ENCODE data around the gene SIT1. TPM values are rescaled to one million over a fixed set of nuclear protein-coding genes. Genes with fewer than 3 reads are reported as not detected.

Gene SIT1
- total and polyA plus RNA-seq, 2 experiments from 2014 or later, result 13.2 to 14.7 TPM

DNA sequence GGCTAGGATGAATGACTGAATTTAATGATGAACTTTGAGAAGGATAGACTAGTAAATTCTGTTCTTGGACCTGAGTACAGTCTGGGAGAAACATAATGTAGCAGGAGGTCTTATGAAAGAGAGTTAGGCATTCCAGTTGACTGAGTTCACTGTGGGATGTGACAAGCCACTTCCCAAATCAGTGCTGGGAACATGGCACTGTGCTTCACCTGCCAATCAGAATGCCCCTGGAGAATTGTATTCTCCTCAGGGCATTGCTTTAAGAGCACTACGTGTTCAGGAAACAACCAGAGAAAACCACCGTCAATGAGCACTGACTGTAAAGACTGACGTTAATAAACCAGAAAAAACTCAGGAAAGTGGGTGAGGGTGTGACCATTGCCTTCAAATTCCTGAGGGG is 8.6 kb upstream of the SIT1 start (continued):
- TF ChIP-seq, protein P1, sequence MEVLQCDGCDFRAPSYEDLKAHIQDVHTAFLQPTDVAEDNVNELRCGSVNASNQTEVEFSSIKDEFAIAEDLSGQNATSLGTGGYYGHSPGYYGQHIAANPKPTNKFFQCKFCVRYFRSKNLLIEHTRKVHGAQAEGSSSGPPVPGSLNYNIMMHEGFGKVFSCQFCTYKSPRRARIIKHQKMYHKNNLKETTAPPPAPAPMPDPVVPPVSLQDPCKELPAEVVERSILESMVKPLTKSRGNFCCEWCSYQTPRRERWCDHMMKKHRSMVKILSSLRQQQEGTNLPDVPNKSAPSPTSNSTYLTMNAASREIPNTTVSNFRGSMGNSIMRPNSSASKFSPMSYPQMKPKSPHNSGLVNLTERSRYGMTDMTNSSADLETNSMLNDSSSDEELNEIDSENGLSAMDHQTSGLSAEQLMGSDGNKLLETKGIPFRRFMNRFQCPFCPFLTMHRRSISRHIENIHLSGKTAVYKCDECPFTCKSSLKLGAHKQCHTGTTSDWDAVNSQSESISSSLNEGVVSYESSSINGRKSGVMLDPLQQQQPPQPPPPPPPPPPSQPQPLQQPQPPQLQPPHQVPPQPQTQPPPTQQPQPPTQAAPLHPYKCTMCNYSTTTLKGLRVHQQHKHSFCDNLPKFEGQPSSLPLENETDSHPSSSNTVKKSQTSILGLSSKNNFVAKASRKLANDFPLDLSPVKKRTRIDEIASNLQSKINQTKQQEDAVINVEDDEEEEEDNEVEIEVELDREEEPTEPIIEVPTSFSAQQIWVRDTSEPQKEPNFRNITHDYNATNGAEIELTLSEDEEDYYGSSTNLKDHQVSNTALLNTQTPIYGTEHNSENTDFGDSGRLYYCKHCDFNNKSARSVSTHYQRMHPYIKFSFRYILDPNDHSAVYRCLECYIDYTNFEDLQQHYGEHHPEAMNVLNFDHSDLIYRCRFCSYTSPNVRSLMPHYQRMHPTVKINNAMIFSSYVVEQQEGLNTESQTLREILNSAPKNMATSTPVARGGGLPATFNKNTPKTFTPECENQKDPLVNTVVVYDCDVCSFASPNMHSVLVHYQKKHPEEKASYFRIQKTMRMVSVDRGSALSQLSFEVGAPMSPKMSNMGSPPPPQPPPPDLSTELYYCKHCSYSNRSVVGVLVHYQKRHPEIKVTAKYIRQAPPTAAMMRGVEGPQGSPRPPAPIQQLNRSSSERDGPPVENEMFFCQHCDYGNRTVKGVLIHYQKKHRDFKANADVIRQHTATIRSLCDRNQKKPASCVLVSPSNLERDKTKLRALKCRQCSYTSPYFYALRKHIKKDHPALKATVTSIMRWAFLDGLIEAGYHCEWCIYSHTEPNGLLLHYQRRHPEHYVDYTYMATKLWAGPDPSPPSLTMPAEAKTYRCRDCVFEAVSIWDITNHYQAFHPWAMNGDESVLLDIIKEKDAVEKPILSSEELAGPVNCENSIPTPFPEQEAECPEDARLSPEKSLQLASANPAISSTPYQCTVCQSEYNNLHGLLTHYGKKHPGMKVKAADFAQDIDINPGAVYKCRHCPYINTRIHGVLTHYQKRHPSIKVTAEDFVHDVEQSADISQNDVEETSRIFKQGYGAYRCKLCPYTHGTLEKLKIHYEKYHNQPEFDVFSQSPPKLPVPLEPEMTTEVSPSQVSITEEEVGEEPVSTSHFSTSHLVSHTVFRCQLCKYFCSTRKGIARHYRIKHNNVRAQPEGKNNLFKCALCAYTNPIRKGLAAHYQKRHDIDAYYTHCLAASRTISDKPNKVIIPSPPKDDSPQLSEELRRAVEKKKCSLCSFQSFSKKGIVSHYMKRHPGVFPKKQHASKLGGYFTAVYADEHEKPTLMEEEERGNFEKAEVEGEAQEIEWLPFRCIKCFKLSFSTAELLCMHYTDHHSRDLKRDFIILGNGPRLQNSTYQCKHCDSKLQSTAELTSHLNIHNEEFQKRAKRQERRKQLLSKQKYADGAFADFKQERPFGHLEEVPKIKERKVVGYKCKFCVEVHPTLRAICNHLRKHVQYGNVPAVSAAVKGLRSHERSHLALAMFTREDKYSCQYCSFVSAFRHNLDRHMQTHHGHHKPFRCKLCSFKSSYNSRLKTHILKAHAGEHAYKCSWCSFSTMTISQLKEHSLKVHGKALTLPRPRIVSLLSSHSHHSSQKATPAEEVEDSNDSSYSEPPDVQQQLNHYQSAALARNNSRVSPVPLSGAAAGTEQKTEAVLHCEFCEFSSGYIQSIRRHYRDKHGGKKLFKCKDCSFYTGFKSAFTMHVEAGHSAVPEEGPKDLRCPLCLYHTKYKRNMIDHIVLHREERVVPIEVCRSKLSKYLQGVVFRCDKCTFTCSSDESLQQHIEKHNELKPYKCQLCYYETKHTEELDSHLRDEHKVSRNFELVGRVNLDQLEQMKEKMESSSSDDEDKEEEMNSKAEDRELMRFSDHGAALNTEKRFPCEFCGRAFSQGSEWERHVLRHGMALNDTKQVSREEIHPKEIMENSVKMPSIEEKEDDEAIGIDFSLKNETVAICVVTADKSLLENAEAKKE (CRISPR knock-in tag; IDR thresholded peaks at IDR 0.05), result no peak
- no peak for TF ChIP-seq STAT1 (IDR thresholded peaks at IDR 0.05; ENCODE audit: unreplicated experiment)
- no peak for TF ChIP-seq JUNB (IDR thresholded peaks at IDR 0.05; ENCODE audit: unreplicated experiment)
- TF ChIP-seq POLR2AphosphoS5 (IDR thresholded peaks at IDR 0.05; ENCODE audit: low read depth), result no peak
- TF ChIP-seq EZH2phosphoT487 (IDR thresholded peaks at IDR 0.05; ENCODE audit: unreplicated experiment), result no peak
- no peak for TF ChIP-seq NANOG (IDR thresholded peaks at IDR 0.05; ENCODE audit: borderline replicate concordance)

DNA sequence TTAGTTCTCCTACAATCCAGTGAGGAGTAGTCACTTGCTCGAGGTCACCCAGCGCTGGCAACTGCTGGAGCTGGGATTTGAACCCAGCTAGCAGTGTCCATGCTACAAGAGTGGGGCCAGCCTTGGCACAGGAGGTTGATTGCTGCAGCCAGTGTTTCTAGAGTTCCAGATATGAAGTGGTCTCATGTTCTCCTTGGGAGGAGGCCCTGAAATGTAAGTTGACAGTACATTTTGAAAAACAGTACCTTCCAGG is 8.2 kb upstream of the SIT1 start:
- peak; percentile 0; the same call in 1 of the 3 replicates for ATAC-seq
- 0 out of 2 replicates have a peak overlapping the region, but pooled peaks have one; percentile 83 for H2AFZ ChIP-seq
- TF ChIP-seq, protein P2, sequence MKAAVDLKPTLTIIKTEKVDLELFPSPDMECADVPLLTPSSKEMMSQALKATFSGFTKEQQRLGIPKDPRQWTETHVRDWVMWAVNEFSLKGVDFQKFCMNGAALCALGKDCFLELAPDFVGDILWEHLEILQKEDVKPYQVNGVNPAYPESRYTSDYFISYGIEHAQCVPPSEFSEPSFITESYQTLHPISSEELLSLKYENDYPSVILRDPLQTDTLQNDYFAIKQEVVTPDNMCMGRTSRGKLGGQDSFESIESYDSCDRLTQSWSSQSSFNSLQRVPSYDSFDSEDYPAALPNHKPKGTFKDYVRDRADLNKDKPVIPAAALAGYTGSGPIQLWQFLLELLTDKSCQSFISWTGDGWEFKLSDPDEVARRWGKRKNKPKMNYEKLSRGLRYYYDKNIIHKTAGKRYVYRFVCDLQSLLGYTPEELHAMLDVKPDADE (IDR thresholded peaks at IDR 0.05), result no peak
- TF ChIP-seq CREB1 (CRISPR knock-in tag; IDR thresholded peaks at IDR 0.05; ENCODE audit: low read depth), result no peak
- TF ChIP-seq EZH2phosphoT487 (IDR thresholded peaks at IDR 0.05; ENCODE audit: unreplicated experiment), result no peak
- TF ChIP-seq STAT1 (IDR thresholded peaks at IDR 0.05; ENCODE audit: unreplicated experiment), result no peak
- no peak for TF ChIP-seq ZNF114 (CRISPR knock-in tag; IDR thresholded peaks at IDR 0.05)
- TF ChIP-seq, protein P3, sequence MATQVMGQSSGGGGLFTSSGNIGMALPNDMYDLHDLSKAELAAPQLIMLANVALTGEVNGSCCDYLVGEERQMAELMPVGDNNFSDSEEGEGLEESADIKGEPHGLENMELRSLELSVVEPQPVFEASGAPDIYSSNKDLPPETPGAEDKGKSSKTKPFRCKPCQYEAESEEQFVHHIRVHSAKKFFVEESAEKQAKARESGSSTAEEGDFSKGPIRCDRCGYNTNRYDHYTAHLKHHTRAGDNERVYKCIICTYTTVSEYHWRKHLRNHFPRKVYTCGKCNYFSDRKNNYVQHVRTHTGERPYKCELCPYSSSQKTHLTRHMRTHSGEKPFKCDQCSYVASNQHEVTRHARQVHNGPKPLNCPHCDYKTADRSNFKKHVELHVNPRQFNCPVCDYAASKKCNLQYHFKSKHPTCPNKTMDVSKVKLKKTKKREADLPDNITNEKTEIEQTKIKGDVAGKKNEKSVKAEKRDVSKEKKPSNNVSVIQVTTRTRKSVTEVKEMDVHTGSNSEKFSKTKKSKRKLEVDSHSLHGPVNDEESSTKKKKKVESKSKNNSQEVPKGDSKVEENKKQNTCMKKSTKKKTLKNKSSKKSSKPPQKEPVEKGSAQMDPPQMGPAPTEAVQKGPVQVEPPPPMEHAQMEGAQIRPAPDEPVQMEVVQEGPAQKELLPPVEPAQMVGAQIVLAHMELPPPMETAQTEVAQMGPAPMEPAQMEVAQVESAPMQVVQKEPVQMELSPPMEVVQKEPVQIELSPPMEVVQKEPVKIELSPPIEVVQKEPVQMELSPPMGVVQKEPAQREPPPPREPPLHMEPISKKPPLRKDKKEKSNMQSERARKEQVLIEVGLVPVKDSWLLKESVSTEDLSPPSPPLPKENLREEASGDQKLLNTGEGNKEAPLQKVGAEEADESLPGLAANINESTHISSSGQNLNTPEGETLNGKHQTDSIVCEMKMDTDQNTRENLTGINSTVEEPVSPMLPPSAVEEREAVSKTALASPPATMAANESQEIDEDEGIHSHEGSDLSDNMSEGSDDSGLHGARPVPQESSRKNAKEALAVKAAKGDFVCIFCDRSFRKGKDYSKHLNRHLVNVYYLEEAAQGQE (IDR thresholded peaks at IDR 0.05; ENCODE audit: unreplicated experiment), result no peak

More for the DNA sequence above, 8.2 kb upstream of the SIT1 start:
- Histone ChIP-seq H4K20me1 (replicated peaks; ENCODE audit: insufficient read depth) (no peaks in the 10 kb centered on the region; the same call in none of the 2 replicates), H3K27ac (ENCODE audit: low read depth) (peak overlapping the region; percentile 89; the same call in 1 of the 2 replicates), H3K79me2 (replicated peaks; ENCODE audit: insufficient read depth) (0 out of 2 replicates have a peak, but pooled peaks cover 3% of the 10 kb centered on the region), H3K9me2 (ENCODE audit: insufficient read depth) (no peaks in the 10 kb centered on the region), H3K27me3 (ENCODE audit: insufficient read depth) (peaks cover 4% of the 10 kb centered on the region; the same call in 1 of the 2 replicates), H3K4me3 (peak overlapping the region; percentile 97), H3K4me2 (peak overlapping the region; percentile 92), H3F3A (replicated peaks; ENCODE audit: low read depth) (peaks cover 21% of the 10 kb centered on the region; the same call in 1 of the 2 replicates), H3K4me1 (ENCODE audit: insufficient read depth) (peaks cover 12% of the 10 kb centered on the region; the same call in 1 of the 2 replicates), H3K36me3 (ENCODE audit: insufficient read depth) (peaks cover 8% of the 10 kb centered on the region; the same call in 1 of the 2 replicates)
- Mint-ChIP-seq H3K4me3 (peak overlapping the region; percentile 77), H3K9me3 (peaks cover 3% of the 10 kb centered on the region), H3K27me3 (ENCODE audit: insufficient read depth, low read depth, poor library complexity) (peaks cover 31% of the 10 kb centered on the region), H3K36me3 (ENCODE audit: low read depth) (peaks cover 49% of the 10 kb centered on the region), H3K4me1 (peaks cover 43% of the 10 kb centered on the region), H3K27ac (peak overlapping the region; percentile 83; the same call in 1 of the 2 replicates)
- DNase-seq (ENCODE audit: low spot score), result no peak

Measured in GM23338 (cell line).